ENCODE measurements around the gene TRIM74. TPM values are rescaled to one million over a fixed set of nuclear protein-coding genes. Genes with fewer than 3 reads are reported as not detected.
"Not testable (repeated sequence)": the region's sequence is repeated elsewhere in the genome, so short reads cannot be mapped to it uniquely, and the experiment has no call there.

TRIM74 gene
- 1 to 10 TPM in 1 of 4 donors, not detected in 3; 1.4 TPM for total RNA-seq

DNA sequence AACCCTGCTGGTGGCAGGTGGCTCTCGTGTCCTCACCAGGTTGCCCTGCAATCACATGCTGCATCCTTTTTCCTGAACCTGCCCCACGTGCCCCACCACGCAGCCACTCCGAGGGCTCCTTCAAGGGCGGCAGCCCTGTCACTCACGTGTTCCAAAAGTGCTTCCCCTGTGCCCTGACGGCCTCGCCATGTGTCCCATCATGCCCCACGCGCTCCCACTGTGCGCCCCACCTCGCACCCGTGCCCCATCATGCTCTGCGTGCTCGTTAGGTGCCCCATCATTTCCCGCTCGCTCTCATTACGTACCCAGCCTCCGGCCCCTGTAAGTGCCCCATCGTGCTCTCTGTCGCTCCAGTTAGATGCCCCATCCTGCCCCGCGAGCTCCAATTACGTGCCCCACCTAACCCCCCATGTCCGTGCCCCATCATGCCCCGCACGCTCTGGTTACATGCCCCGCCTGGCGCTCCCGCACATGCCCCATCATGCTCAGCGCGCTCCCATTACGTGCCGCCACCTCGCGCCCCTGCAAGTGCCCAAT, at the start of gene TRIM74:
TSS of gene TRIM74 (minus strand) at position 487 of the 537 bp plus-strand sequence. CDS start 3,309 bp downstream, outside the sequence.
- not testable (repeated sequence) for H3K4me1 ChIP-seq; DNase-seq (ENCODE audit: low spot score in 2 of 2); H3K27ac ChIP-seq; H3K27me3 ChIP-seq; H3K36me3 ChIP-seq; H3K4me3 ChIP-seq; H3K9me3 ChIP-seq
- 58 to 82% methylated on average over 13 to 18 of the region's 36 CpGs for WGBS, 2 donors

DNA sequence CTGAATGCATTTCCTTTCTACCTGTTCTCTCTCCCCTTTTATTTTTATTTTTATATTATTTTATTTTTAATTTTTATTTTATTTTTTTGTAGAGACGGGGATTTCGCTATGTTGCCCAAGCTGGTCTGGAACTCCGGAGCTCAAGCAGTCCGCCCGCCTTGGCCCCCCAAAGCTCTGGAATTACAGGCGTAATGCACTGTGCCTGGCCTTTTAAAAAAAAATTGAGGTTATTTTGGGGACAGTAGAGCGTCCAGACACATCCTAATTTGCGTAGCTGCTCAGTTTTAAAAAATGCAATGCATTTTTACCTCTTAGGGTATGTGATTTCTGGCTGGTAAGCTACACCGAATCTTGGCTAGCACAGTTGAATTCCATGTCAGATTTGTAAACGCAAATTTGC, 37.2 kb upstream of the TRIM74 start:
- 16 to 21% methylated on average over 10 of the region's 10 CpGs for WGBS, 2 donors
- Histone ChIP-seq H3K27ac (peak overlapping the region in 2 of 4 donors; percentile 50 to 86), H3K4me3 (peak overlapping the region in 3 of 4 donors; percentile 21 to 64 (median 22)), H3K4me1 (peaks cover 0 to 11% (median 2%) of the 10 kb centered on the region in 4 donors)
- DNase-seq (ENCODE audit: low spot score in 2 of 2), result peak in 1 of 2 donors; percentile 12
- not testable (repeated sequence) for H3K36me3 ChIP-seq, H3K27me3 ChIP-seq, H3K9me3 ChIP-seq

DNA sequence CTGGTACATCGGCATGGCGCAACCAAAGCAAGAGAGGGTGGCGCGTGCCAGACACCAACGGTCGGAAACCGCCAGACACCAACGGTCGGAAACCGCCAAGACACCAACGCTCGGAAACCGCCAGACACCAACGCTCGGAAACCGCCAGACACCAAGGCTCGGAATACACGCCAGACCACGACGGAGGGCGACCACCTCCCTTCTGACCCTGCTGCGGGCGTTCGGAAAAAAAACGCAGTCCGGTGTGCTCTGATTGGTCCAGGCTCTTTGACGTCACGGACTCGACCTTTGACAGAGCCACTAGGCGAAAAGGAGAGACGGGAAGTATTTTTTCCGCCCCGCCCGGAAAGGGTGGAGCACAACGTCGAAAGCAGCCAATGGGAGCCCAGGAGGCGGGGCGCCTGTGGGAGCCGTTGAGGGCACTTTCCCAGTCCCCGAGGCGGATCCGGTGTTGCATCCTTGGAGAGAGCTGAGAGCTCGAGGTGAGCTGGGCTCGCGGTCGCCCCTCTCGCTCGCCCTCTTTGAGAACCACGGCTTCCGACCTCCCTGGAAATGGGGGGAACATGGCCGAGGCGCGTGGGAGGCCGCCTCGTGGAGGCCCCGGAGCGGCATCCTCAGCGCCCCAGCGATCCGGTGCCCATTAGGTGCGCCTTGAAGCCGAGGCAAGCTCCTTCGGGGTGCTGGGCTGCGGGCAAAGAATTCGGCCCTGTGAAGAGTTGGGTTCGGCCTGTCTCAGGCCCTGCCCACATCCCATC, 36.6 kb upstream of the TRIM74 start:
- 0 to 1% methylated on average over 29 to 39 of the region's 66 CpGs for WGBS, 2 donors
- H3K27ac ChIP-seq, result peak overlapping the region; percentile 86 to 96 (median 88)
- peak overlapping the region; percentile 55 to 86 (median 62) for H3K4me3 ChIP-seq
- not testable (repeated sequence) for H3K36me3 ChIP-seq, H3K9me3 ChIP-seq, H3K27me3 ChIP-seq
- DNase-seq (ENCODE audit: low spot score in 2 of 2), result peak; percentile 40 to 50
- TF ChIP-seq, protein P1, sequence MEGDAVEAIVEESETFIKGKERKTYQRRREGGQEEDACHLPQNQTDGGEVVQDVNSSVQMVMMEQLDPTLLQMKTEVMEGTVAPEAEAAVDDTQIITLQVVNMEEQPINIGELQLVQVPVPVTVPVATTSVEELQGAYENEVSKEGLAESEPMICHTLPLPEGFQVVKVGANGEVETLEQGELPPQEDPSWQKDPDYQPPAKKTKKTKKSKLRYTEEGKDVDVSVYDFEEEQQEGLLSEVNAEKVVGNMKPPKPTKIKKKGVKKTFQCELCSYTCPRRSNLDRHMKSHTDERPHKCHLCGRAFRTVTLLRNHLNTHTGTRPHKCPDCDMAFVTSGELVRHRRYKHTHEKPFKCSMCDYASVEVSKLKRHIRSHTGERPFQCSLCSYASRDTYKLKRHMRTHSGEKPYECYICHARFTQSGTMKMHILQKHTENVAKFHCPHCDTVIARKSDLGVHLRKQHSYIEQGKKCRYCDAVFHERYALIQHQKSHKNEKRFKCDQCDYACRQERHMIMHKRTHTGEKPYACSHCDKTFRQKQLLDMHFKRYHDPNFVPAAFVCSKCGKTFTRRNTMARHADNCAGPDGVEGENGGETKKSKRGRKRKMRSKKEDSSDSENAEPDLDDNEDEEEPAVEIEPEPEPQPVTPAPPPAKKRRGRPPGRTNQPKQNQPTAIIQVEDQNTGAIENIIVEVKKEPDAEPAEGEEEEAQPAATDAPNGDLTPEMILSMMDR (IDR thresholded peaks at IDR 0.05), result peak in 1 of 5 experiments; percentile 12
- TF ChIP-seq EP300 (IDR thresholded peaks at IDR 0.05) (peak in 1 of 2 donors; percentile 88), POLR2A (IDR thresholded peaks at IDR 0.05) (peak; percentile 38 to 78)
- peaks cover 0 to 11% (median 2%) of the 10 kb centered on the region in 4 donors for H3K4me1 ChIP-seq

DNA sequence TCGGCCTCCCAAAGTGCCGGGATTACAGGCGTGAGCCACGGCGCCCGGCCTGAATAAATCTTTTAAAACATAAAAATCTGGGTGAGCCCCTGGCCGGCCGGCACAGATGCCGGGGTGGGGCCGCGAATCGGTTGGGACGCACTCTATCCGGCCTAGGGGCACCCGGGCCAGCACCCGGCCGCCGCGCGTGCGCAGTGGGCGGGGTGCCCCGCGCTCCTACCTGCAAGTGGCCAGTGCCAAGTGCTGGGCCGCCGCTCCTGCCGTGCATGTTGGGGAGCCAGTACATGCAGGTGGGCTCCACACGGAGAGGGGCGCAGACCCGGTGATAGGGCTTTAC, 36.1 kb upstream of the TRIM74 start:
- WGBS, 2 donors, result 0% methylated on average over 13 of the region's 30 CpGs; no CpG with 5 or more reads in 1 of the 2 donors
- DNase-seq (ENCODE audit: low spot score in 2 of 2), result peak; percentile 34 to 55
- not testable (repeated sequence) for H3K9me3 ChIP-seq, H3K27me3 ChIP-seq, H3K36me3 ChIP-seq
- H3K4me3 ChIP-seq, result peak overlapping the region; percentile 55 to 86 (median 62)
- peaks cover 0 to 11% (median 2%) of the 10 kb centered on the region in 4 donors for H3K4me1 ChIP-seq
- H3K27ac ChIP-seq, result peak overlapping the region; percentile 86 to 96 (median 88)

DNA sequence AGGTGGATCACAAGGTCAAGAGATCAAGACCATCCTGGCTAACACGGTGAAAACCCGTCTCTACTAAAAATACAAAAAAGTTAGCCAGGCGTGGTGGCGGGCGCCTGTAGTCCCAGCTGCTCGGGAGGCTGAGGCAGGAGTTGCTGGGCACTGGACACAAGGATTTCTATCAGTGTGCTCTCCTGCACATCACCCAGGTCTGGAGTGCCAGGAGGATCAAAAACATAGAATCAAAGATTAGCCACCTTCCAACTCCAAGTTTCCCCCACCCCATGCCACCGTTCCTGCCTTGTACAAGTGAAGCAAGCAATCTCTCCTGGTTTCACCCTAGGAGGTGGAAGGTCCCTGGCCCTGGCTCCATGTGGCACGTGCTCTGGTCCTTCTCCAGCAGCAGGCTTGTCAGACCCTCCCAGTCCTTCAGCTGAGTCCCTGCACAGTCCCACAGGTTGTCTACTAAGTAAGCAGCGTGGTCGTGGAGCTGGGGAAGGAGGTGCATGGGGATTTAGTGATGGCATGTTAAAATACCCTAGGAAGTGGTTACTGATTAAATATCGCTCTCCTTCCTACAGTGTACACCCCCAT, 28.7 kb upstream of the TRIM74 start:
- H3K36me3 ChIP-seq; H3K4me3 ChIP-seq; H3K9me3 ChIP-seq; H3K27ac ChIP-seq; DNase-seq (ENCODE audit: low spot score in 2 of 2); H3K27me3 ChIP-seq; H3K4me1 ChIP-seq: not testable (repeated sequence)
- WGBS, 2 donors, result no CpG with 5 or more reads among the region's 11 CpGs

DNA sequence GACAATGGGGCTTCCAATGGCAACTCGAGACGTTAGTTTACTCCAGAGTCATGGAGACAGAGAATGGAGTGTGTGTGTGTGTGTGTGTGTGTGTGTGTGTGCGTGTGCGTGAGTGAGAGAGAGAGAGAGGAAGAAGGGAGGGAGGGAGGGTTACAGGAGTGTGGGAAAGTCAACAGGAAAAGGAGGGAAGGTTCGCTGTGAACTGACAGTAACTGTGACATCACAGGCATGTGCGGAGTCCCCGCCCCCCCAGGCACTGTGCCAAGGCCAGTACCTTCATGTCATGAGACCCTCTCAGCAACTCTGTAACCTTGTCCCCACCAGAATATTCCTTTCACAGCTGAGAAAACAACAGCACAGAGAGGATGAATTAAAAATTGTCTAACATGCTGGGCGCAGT, 28.2 kb upstream of the TRIM74 start:
- H3K27ac ChIP-seq; H3K4me3 ChIP-seq; H3K27me3 ChIP-seq; H3K9me3 ChIP-seq; DNase-seq (ENCODE audit: low spot score in 2 of 2); H3K4me1 ChIP-seq; H3K36me3 ChIP-seq: not testable (repeated sequence)
- WGBS, 2 donors, result 60 to 71% methylated on average over 4 of the region's 8 CpGs

DNA sequence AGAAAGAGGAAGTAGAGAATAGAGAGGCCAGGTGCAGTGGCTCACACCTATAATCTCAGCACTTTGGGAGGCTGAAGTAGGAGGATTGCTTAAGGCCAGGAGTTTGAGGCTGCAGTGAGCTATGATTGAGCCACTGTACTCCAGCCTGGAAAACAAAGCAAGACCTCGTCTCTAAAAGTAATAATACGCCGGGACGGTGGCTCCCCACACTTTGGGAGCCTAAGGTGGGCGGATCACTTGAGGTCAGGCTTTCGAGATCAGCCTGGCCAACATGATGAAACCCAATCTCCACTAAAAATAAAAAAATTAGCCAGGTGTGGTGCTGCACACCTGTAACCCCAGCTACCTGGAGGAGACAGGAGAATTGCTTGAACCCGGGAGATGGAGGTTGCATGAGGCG, 26.2 kb upstream of the TRIM74 start:
- WGBS, 2 donors, result 95 to 97% methylated on average over 6 of the region's 8 CpGs
- H3K4me3 ChIP-seq; H3K9me3 ChIP-seq; H3K27ac ChIP-seq; DNase-seq (ENCODE audit: low spot score in 2 of 2); H3K27me3 ChIP-seq; H3K4me1 ChIP-seq; H3K36me3 ChIP-seq: not testable (repeated sequence)

DNA sequence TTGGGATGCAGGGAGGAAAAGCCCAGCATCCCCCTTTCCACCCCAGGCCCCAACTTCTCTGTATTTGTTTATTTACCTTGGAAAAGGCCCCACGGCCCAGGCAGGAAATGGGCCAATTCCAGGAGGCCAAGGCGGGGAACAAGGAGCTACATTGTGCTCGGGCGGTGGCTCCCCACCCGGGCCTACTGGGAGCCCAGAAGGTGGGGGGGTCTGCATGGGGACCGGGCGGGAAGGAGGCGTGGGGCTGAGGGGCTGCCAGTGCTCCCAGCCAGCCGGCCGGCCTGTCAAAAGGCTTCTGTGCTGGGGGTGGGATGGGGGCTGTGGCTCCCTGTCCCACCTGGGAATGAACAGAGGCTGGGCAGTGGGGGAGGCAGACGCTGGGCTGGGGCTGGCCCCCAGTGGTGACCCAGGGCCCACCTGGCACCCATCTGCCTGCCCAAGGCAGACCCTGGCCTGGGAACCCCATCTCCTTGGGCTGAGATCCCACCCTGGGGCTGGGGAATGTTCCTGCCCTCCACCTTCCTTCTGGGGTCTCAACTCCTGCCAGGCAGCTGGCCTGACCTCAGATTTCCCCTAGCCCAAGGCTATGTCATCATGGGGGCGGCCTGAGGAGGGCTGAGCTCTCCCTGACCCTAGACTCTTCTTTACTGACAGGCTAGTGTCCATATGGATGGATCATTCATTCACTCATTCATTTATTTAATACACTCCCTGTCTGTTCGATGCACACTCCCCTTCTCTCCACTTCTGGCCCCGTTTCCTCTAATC, 21.1 kb upstream of the TRIM74 start:
- not testable (repeated sequence) for H3K36me3 ChIP-seq, H3K27me3 ChIP-seq, H3K9me3 ChIP-seq, H3K27ac ChIP-seq, H3K4me1 ChIP-seq, H3K4me3 ChIP-seq
- 0% methylated on average over 4 of the region's 14 CpGs; no CpG with 5 or more reads in 1 of the 2 donors for WGBS, 2 donors
- peak in 1 of 2 donors; percentile 13 for DNase-seq (ENCODE audit: low spot score in 2 of 2)

DNA sequence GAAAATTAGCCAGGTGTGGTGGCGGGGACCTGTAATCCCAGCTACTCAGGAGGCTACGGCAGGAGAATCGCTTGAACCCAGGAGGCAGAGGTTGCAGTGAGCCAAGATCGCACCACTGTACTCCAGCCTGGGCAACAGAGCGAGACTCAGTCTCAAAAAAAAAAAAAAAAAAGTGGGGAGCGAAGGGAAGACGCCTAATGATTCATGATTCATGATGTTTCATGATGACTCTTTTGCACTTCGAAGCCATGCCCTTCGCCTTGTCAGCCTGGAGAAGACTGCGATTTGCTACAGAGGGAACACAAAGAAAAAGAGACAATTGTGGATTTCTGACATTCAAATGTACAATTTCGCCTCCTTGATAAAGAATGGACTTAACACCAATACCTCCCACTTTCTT, 12.8 kb upstream of the TRIM74 start:
- WGBS, 2 donors, result 88 to 93% methylated on average over 5 to 8 of the region's 11 CpGs
- not testable (repeated sequence) for H3K4me3 ChIP-seq; DNase-seq (ENCODE audit: low spot score in 2 of 2); H3K9me3 ChIP-seq; H3K27ac ChIP-seq; H3K27me3 ChIP-seq; H3K36me3 ChIP-seq; H3K4me1 ChIP-seq

DNA sequence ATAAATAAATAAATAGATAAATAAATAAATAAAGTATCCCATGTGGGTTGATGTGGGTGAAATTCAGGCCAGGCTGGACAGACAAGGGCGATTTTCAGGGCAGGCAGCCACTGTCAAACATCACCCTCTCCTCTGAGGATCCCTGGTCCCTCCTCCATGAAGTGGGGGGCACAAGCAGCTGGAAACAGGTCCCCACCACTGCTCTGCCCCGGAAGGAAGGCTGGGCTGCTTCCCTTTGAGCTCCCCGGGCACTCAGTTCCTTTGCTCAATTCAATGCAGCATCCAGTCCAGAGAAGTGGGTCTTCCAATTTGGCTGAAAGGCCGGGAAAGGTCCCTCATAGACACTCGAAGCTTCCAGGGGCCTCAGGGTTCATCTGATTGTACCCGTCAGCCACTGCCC, 11.1 kb upstream of the TRIM74 start:
- not testable (repeated sequence) for H3K36me3 ChIP-seq; H3K27me3 ChIP-seq; H3K4me3 ChIP-seq; H3K4me1 ChIP-seq; DNase-seq (ENCODE audit: low spot score in 2 of 2); H3K27ac ChIP-seq; H3K9me3 ChIP-seq
- WGBS, 2 donors, result no CpG with 5 or more reads among the region's 6 CpGs

DNA sequence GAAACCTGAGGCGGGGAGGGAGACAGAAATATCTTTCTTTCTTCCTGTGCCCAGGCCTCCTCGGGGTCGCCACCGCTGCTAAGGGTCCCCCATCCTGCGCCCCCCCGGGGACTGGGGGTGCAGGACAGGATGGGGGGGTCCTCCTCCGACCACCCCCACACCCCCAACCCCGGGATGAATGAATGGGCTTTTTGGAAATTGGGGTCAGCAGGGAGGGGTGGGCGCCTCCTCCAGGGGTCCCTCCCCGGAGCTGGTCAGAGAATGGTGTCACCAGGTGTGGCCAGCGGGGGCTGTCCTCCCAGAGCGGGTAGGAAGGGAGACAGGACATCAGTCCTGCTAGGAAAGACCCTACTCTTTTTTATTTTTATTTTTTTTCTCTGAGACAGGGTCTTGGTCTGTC, 7.2 kb upstream of the TRIM74 start:
- 77 to 96% methylated on average over 4 to 5 of the region's 12 CpGs for WGBS, 2 donors

More for the DNA sequence above, 7.2 kb upstream of the TRIM74 start:
- not testable (repeated sequence) for H3K36me3 ChIP-seq; H3K27me3 ChIP-seq; H3K27ac ChIP-seq; H3K4me3 ChIP-seq; H3K9me3 ChIP-seq; H3K4me1 ChIP-seq; DNase-seq (ENCODE audit: low spot score in 2 of 2)

Data from tibial nerve (tissue), 4 donors.